ENCODE measurements around the gene PRRX2. TPM values are rescaled to one million over a fixed set of nuclear protein-coding genes. Genes with fewer than 3 reads are reported as not detected.

PRRX2 gene
- polyA plus RNA-seq, 2 donors: 1.7 to 3.6 TPM

DNA sequence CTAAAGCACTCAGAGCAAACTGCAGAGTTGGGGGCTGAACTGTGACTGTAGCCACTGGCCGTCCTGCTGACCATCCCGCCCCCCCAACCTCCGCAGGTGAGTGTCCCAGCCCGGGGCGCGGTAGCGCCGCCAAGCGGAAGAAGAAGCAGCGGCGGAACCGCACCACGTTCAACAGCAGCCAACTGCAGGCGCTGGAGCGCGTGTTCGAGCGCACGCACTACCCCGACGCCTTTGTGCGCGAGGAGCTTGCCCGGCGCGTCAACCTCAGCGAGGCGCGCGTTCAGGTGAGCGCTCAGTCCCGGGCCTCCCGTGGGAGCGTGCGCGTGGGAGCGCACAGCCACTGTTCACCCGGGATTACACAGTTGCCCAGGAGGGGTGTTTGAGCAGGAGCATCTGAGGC is 53.7 kb downstream of the PRRX2 start:
- WGBS, 2 donors: 71 to 75% methylated on average over 35 to 38 of the region's 38 CpGs
- no peaks in the 10 kb centered on the region for H3K36me3 ChIP-seq (ENCODE audit: control insufficient read depth in 2 of 2, insufficient read depth in 2 of 2, low read length in 1 of 2)
- H3K4me1 ChIP-seq (ENCODE audit: control insufficient read depth in 2 of 2, insufficient read depth in 2 of 2, low read length in 1 of 2): peaks cover 0 to 2% of the 10 kb centered on the region in 2 donors
- H3K27me3 ChIP-seq (ENCODE audit: control insufficient read depth in 1 of 2, insufficient read depth in 2 of 2, low read length in 2 of 2): no peaks in the 10 kb centered on the region
- H3K4me3 ChIP-seq (ENCODE audit: low read depth in 1 of 2, low read length in 2 of 2): no peak overlapping the region
- no peaks in the 10 kb centered on the region for H3K9me3 ChIP-seq (ENCODE audit: control insufficient read depth in 2 of 2, insufficient read depth in 1 of 2, low read depth in 1 of 2, low read length in 1 of 2)
- no peak overlapping the region for H3K27ac ChIP-seq (ENCODE audit: low read depth in 2 of 2, low read length in 1 of 2)

DNA sequence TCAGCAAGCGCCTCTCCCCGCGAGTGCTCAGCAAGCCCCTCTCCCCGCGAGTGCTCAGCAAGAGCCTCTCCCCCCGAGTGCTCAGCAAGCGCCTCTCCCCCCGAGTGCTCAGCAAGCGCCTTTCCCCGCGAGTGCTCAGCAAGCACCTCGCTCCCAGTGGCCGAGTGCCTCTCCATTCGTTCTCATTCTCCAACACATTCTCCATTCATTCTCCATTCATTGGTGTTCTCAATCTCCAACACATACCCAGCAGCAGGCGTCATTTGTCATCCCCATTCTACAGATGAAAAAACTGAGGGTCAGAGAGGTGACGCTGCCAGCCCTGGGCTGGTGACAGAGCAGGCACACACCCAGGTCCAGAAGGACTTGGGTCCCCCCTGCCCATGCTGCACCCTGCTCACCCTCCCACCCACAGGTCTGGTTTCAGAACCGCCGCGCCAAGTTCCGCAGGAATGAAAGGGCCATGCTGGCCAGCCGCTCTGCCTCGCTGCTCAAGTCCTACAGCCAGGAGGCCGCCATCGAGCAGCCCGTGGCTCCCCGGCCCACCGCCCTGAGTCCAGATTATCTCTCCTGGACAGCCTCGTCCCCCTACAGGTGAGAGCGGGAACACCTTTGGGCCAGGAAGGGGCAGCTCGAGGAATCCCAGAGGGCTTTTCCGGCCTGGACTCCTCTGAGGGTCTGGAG is 54.9 kb downstream of the PRRX2 start:
- no peaks in the 10 kb centered on the region for H3K27me3 ChIP-seq (ENCODE audit: control insufficient read depth in 1 of 2, insufficient read depth in 2 of 2, low read length in 2 of 2)
- peaks cover 0 to 2% of the 10 kb centered on the region in 2 donors for H3K4me1 ChIP-seq (ENCODE audit: control insufficient read depth in 2 of 2, insufficient read depth in 2 of 2, low read length in 1 of 2)
- H3K27ac ChIP-seq (ENCODE audit: low read depth in 2 of 2, low read length in 1 of 2): no peak overlapping the region
- no peaks in the 10 kb centered on the region for H3K36me3 ChIP-seq (ENCODE audit: control insufficient read depth in 2 of 2, insufficient read depth in 2 of 2, low read length in 1 of 2)
- no peaks in the 10 kb centered on the region for H3K9me3 ChIP-seq (ENCODE audit: control insufficient read depth in 2 of 2, insufficient read depth in 1 of 2, low read depth in 1 of 2, low read length in 1 of 2)
- whole genome bisulfite sequencing, 2 donors: 87 to 88% methylated on average over 31 of the region's 31 CpGs
- H3K4me3 ChIP-seq (ENCODE audit: low read depth in 1 of 2, low read length in 2 of 2): no peak overlapping the region

DNA sequence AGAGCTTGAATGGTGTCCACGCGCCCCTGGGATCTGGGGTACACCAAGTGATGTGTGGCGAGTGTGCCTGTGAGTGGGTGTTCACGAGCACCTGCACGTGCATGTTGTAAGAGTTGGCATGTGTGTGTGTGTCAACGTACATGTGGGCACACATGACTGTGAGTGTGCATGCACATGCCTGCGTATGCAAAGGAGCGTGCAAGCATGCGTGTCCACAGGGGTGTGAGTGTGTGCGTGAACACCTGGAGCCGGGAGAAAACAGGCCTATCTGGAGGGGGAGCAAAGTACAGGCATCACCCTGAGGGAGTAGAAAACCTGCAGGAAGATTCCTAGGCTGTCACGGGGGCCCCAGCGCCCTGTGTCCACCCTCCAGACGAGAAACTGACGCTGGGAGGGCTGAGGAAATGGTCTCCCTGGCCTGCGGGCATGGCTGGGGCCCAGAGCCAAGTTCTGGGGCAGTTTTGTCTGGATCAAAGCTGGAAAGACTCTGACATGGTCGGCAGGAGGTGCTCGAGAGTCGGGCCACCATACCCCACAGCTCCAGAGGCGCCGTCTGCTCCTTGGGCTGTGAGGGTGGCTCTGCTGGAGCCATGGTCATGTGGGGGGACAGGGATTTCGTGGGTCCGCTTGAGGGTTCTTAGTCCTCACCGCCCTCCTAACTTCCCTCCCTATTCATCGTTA is 55.6 kb downstream of the PRRX2 start:
- 78 to 82% methylated on average over 25 of the region's 25 CpGs for WGBS, 2 donors
- H3K9me3 ChIP-seq (ENCODE audit: control insufficient read depth in 2 of 2, insufficient read depth in 1 of 2, low read depth in 1 of 2, low read length in 1 of 2): no peaks in the 10 kb centered on the region
- no peak overlapping the region for H3K27ac ChIP-seq (ENCODE audit: low read depth in 2 of 2, low read length in 1 of 2)
- H3K27me3 ChIP-seq (ENCODE audit: control insufficient read depth in 1 of 2, insufficient read depth in 2 of 2, low read length in 2 of 2): no peaks in the 10 kb centered on the region
- H3K4me3 ChIP-seq (ENCODE audit: low read depth in 1 of 2, low read length in 2 of 2): no peak overlapping the region
- H3K36me3 ChIP-seq (ENCODE audit: control insufficient read depth in 2 of 2, insufficient read depth in 2 of 2, low read length in 1 of 2): no peaks in the 10 kb centered on the region
- H3K4me1 ChIP-seq (ENCODE audit: control insufficient read depth in 2 of 2, insufficient read depth in 2 of 2, low read length in 1 of 2): peaks cover 0 to 2% of the 10 kb centered on the region in 2 donors

DNA sequence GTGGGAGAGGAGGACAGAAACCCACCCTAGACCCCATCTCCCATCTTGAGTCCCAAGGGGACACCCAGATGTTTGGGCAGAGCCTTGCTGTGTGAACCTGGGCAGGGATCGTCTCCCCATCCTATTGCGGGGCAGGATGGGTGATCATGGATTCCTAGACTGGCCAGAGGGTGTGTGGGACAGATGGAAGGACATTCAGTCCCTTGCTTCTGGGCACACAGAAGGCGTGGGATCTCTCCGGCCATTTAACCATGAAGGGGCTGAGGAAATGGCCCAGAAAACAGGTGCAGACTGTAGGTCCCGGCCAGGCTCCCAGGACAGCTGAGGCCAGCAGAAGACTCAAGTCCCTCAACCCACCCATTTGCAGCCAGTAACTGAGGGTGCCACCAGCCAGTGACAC is 57.5 kb downstream of the PRRX2 start:
- no peak overlapping the region for H3K27ac ChIP-seq (ENCODE audit: low read depth in 2 of 2, low read length in 1 of 2)
- WGBS, 2 donors: 92% methylated on average over 5 of the region's 5 CpGs

DNA sequence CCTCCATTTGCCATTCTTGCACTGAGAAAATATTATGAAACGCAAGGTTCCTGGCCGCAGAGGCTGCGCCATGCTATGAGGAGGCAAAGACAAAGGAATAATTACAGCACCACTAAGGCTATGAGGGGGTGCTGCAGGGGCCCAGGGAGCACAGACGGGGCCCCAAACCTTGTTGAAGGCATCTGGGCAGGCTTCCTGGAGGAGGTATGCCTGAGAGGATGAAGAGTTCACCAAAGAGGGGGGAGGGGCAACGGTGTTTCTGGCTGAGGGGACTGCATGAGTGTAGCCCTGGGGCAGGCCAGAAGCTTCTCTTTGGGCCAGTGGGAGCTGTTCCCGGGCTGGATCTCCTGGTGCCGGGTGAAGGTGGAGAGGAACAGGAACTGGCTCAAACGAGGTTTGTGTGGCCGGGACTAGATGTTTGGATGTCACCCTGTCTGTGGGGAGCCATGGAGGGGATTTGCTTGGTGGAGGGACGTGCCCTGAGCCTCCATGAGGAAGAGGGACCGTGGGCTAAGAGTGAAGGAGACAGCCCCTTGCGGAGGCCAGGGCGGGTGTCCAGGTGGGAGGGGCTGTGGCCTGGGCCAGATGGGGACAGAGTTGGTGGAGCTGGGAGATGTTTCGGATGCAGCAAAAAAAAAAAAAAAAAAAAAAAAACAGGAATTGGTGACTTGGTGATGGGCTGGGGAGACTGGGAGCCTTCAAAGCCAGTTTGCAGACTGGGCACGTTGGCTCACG is 59.2 kb downstream of the PRRX2 start:
- Histone ChIP-seq H3K4me3 (ENCODE audit: low read depth in 1 of 2, low read length in 2 of 2) (no peak overlapping the region), H3K27ac (ENCODE audit: low read depth in 2 of 2, low read length in 1 of 2) (no peak overlapping the region), H3K27me3 (ENCODE audit: control insufficient read depth in 1 of 2, insufficient read depth in 2 of 2, low read length in 2 of 2) (no peaks in the 10 kb centered on the region), H3K36me3 (ENCODE audit: control insufficient read depth in 2 of 2, insufficient read depth in 2 of 2, low read length in 1 of 2) (no peaks in the 10 kb centered on the region), H3K4me1 (ENCODE audit: control insufficient read depth in 2 of 2, insufficient read depth in 2 of 2, low read length in 1 of 2) (no peaks in the 10 kb centered on the region), H3K9me3 (ENCODE audit: control insufficient read depth in 2 of 2, insufficient read depth in 1 of 2, low read depth in 1 of 2, low read length in 1 of 2) (no peaks in the 10 kb centered on the region)
- WGBS, 2 donors: 76 to 82% methylated on average over 16 of the region's 16 CpGs

More for the DNA sequence above, 57.5 kb downstream of the PRRX2 start:
- no peak overlapping the region for H3K4me3 ChIP-seq (ENCODE audit: low read depth in 1 of 2, low read length in 2 of 2)
- no peaks in the 10 kb centered on the region for H3K36me3 ChIP-seq (ENCODE audit: control insufficient read depth in 2 of 2, insufficient read depth in 2 of 2, low read length in 1 of 2)
- no peaks in the 10 kb centered on the region for H3K27me3 ChIP-seq (ENCODE audit: control insufficient read depth in 1 of 2, insufficient read depth in 2 of 2, low read length in 2 of 2)
- peaks cover 0 to 2% of the 10 kb centered on the region in 2 donors for H3K4me1 ChIP-seq (ENCODE audit: control insufficient read depth in 2 of 2, insufficient read depth in 2 of 2, low read length in 1 of 2)
- H3K9me3 ChIP-seq (ENCODE audit: control insufficient read depth in 2 of 2, insufficient read depth in 1 of 2, low read depth in 1 of 2, low read length in 1 of 2): no peaks in the 10 kb centered on the region

DNA sequence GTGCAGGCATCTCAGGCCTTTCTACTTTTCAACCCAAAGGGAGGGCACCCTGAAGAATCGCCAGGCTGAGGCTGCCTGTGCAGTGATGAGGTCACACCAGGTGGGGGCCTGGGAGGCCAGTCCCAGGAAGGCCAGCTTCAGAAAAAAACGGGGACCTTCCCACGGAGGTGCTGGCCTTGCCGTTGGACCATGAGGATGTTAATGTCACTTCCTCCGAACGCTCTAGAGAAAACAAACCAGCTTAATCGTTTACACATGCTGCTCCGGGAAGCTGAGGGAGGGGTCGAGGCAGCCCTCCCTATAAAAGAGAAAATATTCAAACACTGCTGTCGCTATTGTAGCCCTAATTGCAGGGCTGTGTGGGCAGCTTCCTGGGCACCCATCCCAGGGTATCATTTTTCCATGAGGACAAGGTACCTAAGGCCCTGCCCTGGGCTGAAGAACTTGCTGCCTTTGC is 60.4 kb downstream of the PRRX2 start:
- H3K36me3 ChIP-seq (ENCODE audit: control insufficient read depth in 2 of 2, insufficient read depth in 2 of 2, low read length in 1 of 2): no peaks in the 10 kb centered on the region
- no peak overlapping the region for H3K27ac ChIP-seq (ENCODE audit: low read depth in 2 of 2, low read length in 1 of 2)
- no peaks in the 10 kb centered on the region for H3K27me3 ChIP-seq (ENCODE audit: control insufficient read depth in 1 of 2, insufficient read depth in 2 of 2, low read length in 2 of 2)
- WGBS, 2 donors: 26% methylated on average over 10 of the region's 10 CpGs
- H3K9me3 ChIP-seq (ENCODE audit: control insufficient read depth in 2 of 2, insufficient read depth in 1 of 2, low read depth in 1 of 2, low read length in 1 of 2): no peaks in the 10 kb centered on the region
- no peaks in the 10 kb centered on the region for H3K4me1 ChIP-seq (ENCODE audit: control insufficient read depth in 2 of 2, insufficient read depth in 2 of 2, low read length in 1 of 2)
- H3K4me3 ChIP-seq (ENCODE audit: low read depth in 1 of 2, low read length in 2 of 2): no peak overlapping the region

DNA sequence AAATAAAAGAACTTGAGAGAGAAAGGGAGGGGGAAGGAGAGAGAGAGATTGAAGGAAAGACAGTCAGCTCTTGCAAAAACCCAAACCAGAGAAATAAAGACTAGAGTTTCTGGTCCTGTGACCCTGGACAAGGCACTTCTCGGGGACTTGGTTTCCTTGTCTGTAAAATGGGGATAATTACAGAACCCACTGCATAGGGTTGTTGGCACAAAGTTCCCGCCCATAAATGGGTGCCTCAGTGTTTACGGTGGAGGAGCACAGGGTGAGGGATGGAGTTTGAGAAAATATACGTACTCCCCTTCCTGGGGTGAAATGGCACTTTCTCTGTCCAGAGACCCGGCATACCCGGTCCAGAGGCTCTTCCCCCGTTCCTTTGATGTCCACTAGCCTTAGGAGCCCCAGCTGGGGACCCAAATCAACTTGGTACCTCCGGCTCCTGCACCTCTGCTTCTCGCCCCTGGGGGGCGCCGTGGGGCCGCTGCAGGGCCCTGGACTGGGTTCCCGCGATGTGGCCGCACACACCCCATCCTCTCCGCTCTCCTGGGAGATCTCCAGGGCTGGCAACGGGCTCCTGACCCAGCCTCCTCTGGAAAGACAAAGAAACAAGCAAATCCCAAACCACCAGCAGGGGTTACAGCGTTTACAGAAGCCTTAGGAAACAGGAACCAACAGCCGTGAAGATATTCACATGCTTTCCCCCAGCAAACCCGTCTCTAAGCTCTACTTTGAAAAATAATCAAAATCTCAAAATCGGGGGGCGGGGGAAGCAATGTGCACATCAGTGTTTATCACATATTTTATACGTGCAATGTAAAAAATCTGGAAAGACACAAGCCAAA is 61.1 kb downstream of the PRRX2 start:
- no peak overlapping the region for H3K4me3 ChIP-seq (ENCODE audit: low read depth in 1 of 2, low read length in 2 of 2)
- H3K9me3 ChIP-seq (ENCODE audit: control insufficient read depth in 2 of 2, insufficient read depth in 1 of 2, low read depth in 1 of 2, low read length in 1 of 2): no peaks in the 10 kb centered on the region
- peak overlapping the region in 1 of 2 donors; percentile 6 for H3K27ac ChIP-seq (ENCODE audit: low read depth in 2 of 2, low read length in 1 of 2)
- no peaks in the 10 kb centered on the region for H3K4me1 ChIP-seq (ENCODE audit: control insufficient read depth in 2 of 2, insufficient read depth in 2 of 2, low read length in 1 of 2)
- H3K27me3 ChIP-seq (ENCODE audit: control insufficient read depth in 1 of 2, insufficient read depth in 2 of 2, low read length in 2 of 2): no peaks in the 10 kb centered on the region
- WGBS, 2 donors: 14% methylated on average over 23 of the region's 23 CpGs
- no peaks in the 10 kb centered on the region for H3K36me3 ChIP-seq (ENCODE audit: control insufficient read depth in 2 of 2, insufficient read depth in 2 of 2, low read length in 1 of 2)

DNA sequence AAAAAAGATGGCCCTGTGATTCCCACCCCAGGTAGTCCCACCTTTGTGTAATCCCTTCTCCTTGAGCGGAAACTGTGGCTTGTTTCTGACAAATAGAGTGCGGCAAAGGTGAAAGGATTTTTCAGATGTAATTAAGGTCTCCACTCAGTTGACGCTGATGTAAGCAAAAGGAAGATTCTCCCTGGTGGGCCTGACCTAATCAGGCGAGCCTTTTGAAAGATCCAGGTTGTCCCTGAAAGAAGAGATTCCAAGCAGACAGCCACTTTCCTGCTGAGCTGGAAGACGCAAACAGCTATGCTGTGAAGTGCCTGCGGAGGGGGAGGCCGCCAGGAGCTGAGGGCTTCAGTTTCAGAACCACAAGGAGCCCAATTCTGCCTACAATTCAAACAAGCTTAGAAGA is 63.3 kb downstream of the PRRX2 start:
- no peaks in the 10 kb centered on the region for H3K36me3 ChIP-seq (ENCODE audit: control insufficient read depth in 2 of 2, insufficient read depth in 2 of 2, low read length in 1 of 2)

DNA sequence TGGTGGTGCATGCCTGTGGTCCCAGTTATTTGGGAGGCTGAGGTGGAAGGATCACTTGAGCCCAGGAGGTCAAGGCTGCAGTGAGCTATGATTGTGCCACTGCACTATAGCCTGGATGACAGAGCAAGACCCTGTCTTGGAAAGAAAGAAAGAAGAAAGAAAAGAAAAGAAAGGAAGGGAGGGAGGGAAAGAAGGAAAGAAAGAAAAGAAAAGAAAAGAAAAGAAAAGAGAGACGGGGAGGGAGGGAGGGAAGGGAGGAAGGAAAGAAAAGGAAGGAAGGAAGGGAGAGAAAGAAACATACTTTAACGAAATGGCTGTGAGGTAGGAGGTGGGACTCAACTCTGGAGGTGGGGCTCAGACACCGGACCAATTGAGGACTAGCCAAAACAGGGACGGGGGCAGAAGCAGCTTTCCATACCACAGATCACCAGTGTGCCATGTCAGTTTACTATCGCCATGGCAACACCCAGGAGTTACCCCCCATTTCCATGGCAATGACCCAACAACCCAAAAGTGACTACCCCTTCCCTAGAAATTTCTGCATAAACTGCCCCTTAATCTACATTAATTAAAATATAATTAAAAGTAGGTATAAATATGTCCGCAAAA is 66.1 kb downstream of the PRRX2 start:
- H3K4me3 ChIP-seq (ENCODE audit: low read depth in 1 of 2, low read length in 2 of 2): no peak overlapping the region
- H3K27ac ChIP-seq (ENCODE audit: low read depth in 2 of 2, low read length in 1 of 2): no peak overlapping the region
- H3K9me3 ChIP-seq (ENCODE audit: control insufficient read depth in 2 of 2, insufficient read depth in 1 of 2, low read depth in 1 of 2, low read length in 1 of 2): no peaks in the 10 kb centered on the region
- no peaks in the 10 kb centered on the region for H3K36me3 ChIP-seq (ENCODE audit: control insufficient read depth in 2 of 2, insufficient read depth in 2 of 2, low read length in 1 of 2)
- H3K27me3 ChIP-seq (ENCODE audit: control insufficient read depth in 1 of 2, insufficient read depth in 2 of 2, low read length in 2 of 2): peaks cover 0 to 3% of the 10 kb centered on the region in 2 donors
- 40 to 41% methylated on average over 6 of the region's 6 CpGs for WGBS, 2 donors
- H3K4me1 ChIP-seq (ENCODE audit: control insufficient read depth in 2 of 2, insufficient read depth in 2 of 2, low read length in 1 of 2): no peaks in the 10 kb centered on the region

More for the DNA sequence above, 63.3 kb downstream of the PRRX2 start:
- Histone ChIP-seq H3K9me3 (ENCODE audit: control insufficient read depth in 2 of 2, insufficient read depth in 1 of 2, low read depth in 1 of 2, low read length in 1 of 2) (no peaks in the 10 kb centered on the region), H3K27ac (ENCODE audit: low read depth in 2 of 2, low read length in 1 of 2) (no peak overlapping the region), H3K4me3 (ENCODE audit: low read depth in 1 of 2, low read length in 2 of 2) (no peak overlapping the region), H3K4me1 (ENCODE audit: control insufficient read depth in 2 of 2, insufficient read depth in 2 of 2, low read length in 1 of 2) (no peaks in the 10 kb centered on the region), H3K27me3 (ENCODE audit: control insufficient read depth in 1 of 2, insufficient read depth in 2 of 2, low read length in 2 of 2) (peaks cover 0 to 3% of the 10 kb centered on the region in 2 donors)
- 94 to 95% methylated on average over 7 of the region's 7 CpGs for WGBS, 2 donors

Data from esophagus (tissue), 2 donors.